Stimulated activated CD4-positive, alpha-beta T cell treated with anti-CD3 and anti-CD28 coated beads, Interleukin-4, amount 100 ng/mL, for 24 hours (primary cell): Measurements from ENCODE around the gene TMEM72.

Experiments
- DNase-seq: peaks from one replicate; pipeline ENCODE4 v3.0.0-alpha.2; 2020

Gene TMEM72

GRCh38 chr10:44981172-44982113 lies 70.3 kb downstream of the TMEM72 start:
- DNase-seq = no peak

GRCh38 chr10:44982114-44982460 lies 71.0 kb downstream of the TMEM72 start:
- DNase-seq = no peak

- DNase-seq = no peak
These were observed 71.4 kb downstream of the TMEM72 start for GRCh38 chr10:44982496-44982895.

- no peak for DNase-seq
These were observed 72.1 kb downstream of the TMEM72 start for GRCh38 chr10:44983066-44983894.

- DNase-seq = no peak
These were observed 72.8 kb downstream of the TMEM72 start for GRCh38 chr10:44983895-44984278.

- no peak for DNase-seq
These were observed 73.5 kb downstream of the TMEM72 start for GRCh38 chr10:44984671-44985101.

GRCh38 chr10:44985175-44985681 lies 74.1 kb downstream of the TMEM72 start:
- no peak for DNase-seq

- no peak for DNase-seq
These were observed 75.0 kb downstream of the TMEM72 start for GRCh38 chr10:44986179-44986578.
